MM.1S (cell line): Measurements from ENCODE around the gene TAGLN2.

Source experiments
- CTCF ChIP-seq: fragments of 300-600 bp; sonication (generic); IDR thresholded peaks from 2 replicates; pipeline ENCODE4 v1.5.1; 2016; ENCODE audit warnings: antibody characterized with exemption, low read length, mixed read lengths
- EZH2phosphoT487 ChIP-seq: fragments of 300-600 bp; sonication (generic); IDR thresholded peaks from 2 replicates; pipeline ENCODE4 v1.6.1; 2018; ENCODE audit warnings: antibody characterized with exemption, low read length

DNA sequence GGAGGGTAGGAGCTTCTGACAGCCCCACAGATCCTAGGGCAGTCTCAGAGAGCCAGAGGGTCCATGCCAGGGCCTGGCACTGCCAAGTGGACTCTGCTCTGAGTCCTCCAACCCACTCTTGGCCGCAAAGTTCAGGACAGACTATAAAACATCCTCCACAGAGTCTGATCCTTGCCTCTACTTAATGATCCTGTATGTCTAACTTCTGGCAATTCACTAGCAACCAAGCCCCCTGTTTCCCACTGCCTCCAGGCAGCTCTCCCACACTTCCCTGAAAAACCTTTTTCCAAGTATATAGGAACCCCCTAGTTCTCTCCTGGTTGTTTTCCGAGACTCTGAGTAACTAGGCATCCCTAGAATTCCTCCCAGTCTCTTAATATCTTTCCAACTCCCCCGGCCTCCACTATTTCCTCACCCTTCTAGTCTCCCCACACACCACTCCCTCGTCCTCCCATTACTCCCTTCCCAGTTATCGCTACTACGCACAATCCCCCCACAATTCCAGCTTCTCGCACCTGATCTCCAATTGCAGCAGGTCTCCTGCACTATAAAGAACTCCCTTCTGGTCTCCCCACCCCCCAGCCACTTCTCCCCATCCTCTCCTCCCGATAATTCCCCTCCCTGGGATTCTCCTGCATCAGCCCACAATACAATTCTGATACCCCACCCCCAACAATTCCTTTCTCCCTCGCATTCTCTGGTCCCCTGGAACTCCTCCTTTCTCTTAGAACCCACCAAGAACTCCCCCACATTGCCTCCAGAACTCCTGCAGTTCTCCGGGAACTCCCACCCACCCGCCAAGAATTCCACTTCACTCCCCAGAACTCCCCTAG, 19.5 kb upstream of the TAGLN2 start:
- TF ChIP-seq CTCF (no peak), EZH2phosphoT487 (no peak)
